Stimulated activated CD8-positive, alpha-beta memory T cell treated with anti-CD3 and anti-CD28 coated beads, Interleukin-12 subunit alpha, Interleukin-12 subunit beta, amount 100 ng/mL, for 1 hour (primary cell): Measurements from ENCODE around the gene GALC.

ENCODE experiments used
- DNase-seq: peaks from one replicate; pipeline ENCODE4 v3.0.0-alpha.2; 2020; ENCODE audit warnings: low read depth

GALC gene

DNA sequence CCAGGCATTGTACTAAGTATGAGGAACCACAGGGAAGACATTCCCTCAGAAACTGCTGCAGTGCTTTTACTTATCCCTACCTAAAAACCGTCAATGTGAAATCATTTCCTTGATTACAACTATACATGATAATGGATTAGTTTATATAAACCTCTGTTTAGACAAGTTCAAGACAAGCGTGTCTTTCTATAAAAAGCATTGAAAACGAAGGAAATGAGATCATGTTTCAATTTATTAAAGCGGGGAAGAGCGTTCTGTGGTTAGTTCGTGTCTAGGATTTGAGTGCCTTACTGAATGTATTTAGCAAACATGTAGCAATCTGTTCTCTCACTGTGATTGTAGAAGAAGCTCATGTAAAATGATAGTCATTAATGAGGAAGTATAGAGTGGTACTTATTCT is 37.5 kb downstream of the GALC start:
- no peak for DNase-seq

GRCh38 chr14:87952307-87953094 is 40.5 kb downstream of the GALC start:
- DNase-seq: no peak

DNA sequence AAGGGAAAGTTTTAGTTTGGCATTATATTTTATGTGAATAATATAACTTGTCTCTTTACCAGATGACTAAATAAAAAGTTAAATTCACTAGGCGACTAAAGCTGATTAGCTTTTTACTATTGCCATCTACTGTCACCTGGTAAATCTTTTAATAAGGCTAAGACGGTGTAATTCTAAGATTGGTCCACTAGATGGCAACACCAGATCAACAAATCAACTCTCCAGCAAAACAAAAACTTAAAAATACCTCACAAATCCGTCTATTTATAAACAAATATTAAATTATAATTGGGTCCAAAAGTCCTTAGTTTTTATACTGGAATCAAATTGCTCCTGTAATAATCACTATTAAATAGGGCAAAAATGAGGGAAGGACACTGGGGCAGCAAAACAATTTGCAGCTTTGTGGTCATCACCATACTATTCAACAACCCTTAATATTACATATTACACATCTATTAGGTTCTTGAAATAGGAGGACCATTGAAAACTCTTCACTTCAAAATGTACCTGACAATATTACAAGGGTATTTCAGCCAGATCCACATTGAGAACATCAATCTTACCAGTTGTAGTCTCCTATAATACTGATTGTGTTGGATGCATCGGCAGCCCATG is 47.9 kb downstream of the GALC start:
- no peak for DNase-seq

DNA sequence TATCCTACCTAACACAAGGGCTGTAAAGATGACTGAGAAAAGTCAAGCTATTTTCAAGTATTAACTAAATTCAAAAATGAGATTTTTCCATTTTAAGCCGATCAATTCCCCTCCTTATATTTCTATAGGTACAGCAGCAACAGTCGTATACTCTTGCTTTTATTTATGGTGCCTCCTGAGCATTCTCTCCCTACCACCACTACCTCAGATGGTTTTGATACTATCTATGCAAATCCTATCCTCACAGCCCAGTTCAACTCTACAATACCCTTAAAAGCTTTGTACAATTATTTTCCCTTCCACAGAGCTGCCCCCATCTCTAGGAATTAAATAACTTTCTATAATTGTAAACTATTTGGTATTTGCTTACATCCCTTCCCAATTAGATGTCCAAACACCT is 52.1 kb downstream of the GALC start:
- DNase-seq: no peak

DNA sequence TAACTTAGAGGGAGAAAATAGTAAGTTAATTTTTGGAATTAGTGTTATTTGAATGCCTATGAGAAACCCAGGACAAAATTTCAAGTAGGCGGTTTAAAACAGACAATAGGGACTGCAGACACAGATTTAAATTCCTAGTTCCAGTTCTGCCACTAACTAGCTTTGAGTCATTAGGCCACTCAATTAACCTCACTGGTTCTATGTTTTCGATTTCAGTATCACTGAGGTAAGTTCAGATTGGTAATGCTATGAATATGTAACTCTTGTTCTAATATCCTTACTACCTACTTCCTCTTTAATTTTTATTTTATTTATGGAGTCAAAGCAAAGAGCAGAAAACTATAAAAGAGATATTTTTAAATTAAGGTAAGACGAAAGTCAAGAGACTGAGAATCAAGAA is 52.6 kb downstream of the GALC start:
- no peak for DNase-seq

DNA sequence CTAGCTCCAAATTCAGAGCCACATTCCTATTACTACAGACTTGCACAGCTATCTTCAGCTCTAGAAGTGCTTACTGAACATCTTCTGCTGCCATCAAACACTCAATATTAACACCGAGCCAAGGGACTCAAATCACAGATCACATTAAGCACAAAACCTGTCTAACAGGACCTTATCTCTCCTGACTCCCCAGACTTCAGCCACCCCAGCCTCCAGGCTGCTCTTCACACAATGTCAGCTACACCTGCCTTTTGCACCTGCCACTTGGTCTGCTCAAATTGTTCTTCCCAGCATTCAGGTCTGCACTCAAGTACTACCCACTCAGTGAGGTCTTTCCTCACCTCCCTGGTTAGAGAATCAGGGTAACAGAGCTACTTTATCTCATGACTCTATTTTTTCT is 57.1 kb downstream of the GALC start:
- DNase-seq: no peak

- DNase-seq: no peak
Measured at GRCh38 chr14:87935081-87935828, 57.7 kb downstream of the GALC start.

GRCh38 chr14:87934185-87934584 is 58.8 kb downstream of the GALC start:
- no peak for DNase-seq

DNA sequence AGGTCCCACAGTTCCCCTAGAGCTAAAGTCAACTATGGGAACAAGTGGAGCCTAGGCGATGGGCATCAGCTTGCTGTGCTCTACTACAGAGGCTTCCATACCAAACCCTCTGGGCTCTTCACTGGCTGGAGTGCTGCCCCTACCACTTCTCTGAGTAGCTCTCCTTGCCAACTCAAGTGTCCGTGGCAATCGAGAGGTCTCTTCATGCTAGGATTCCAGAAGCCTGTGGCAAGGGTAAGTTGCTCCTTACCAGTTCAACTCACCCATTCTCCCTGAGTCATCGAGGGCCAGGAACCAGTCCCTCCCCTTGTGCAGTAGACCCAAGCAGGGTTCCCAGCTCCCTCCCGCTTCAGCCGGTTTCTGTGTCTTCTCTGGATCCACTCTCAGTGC is 76.1 kb downstream of the GALC start:
- no peak for DNase-seq

GRCh38 chr14:87916103-87916885 is 76.7 kb downstream of the GALC start:
- DNase-seq: no peak

- DNase-seq: no peak
Measured at GRCh38 chr14:87908550-87908949, 84.4 kb downstream of the GALC start.

- no peak for DNase-seq
Measured at GRCh38 chr14:87901652-87902051, 91.3 kb downstream of the GALC start.

GRCh38 chr14:87901236-87901635 is 91.7 kb downstream of the GALC start:
- DNase-seq: no peak

- DNase-seq: no peak
Measured at GRCh38 chr14:87899228-87899627, 93.8 kb downstream of the GALC start.

- no peak for DNase-seq
Measured at GRCh38 chr14:87898301-87898700, 94.7 kb downstream of the GALC start.

- no peak for DNase-seq
Measured at GRCh38 chr14:87896393-87897380, 96.3 kb downstream of the GALC start.

DNA sequence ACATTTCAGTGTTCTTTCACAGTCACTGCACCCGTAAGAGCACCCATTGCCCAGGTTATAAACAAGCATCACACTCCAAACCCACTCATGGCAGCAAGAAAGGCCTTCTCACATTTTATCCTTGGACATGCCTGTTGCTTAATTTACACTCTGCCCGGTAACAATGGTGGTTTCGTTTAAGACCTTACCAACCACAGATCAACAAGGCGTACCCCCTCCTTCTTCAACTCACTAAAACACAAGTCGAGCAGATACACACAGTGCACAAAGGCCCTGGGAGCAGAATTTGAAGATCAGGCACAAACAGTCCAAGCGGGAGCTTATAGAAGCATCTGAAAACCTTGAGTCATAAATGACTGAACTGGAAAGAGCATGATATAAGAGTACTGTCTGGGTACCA is 98.1 kb downstream of the GALC start:
- DNase-seq: no peak

- no peak for DNase-seq
Measured at GRCh38 chr14:87892763-87893162, 100.2 kb downstream of the GALC start.

DNA sequence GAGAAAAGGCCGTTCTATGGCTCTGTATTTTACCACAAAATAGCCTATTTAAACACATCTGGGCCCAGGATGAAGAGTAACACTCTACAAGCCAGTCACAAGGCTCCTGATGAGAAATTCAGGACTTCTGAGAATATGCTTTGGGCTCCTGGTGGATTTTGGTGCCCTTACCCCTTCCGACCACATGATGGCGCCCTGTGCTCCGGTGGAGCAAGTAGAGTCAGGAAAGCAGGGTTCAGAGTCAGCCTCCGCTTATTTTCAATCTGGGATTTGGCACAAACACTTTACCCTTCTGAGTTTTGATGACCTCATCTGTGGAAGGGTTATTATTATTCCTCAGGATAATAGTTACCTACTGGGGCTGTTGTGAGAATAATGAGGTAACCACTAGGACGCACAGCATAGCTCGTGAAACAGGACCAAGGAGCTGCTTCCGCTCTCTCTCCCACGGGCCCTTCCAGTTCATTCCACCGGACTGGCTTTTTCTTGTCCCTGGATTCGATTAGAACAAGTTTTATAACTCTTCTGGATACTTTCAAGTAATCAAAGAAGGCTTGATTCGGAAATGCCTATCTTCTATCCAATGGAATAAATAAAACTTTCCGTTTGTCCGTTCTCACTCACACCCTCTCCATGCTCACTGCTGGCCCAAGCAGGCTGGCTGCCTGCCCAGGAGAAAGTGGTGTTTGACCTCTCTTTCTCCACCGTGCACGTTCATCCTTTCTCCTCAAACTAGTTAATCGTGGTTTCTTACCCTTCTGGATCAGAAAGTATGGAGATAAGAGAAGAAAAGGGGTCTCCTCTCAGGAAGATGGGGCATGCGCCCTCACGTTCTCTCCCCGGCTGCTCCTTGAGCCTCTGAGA is 104.6 kb downstream of the GALC start:
- DNase-seq: no peak

- no peak for DNase-seq
Measured at GRCh38 chr14:87883750-87884149, 109.2 kb downstream of the GALC start.
